Esophagus squamous epithelium (tissue), 4 donors: ENCODE measurements around the gene RUNDC1.
"Not testable (repeated sequence)": the region's sequence is repeated elsewhere in the genome, so short reads cannot be mapped to it uniquely, and the experiment has no call there.

ENCODE experiments used
- POLR2A ChIP-seq, 4 donors: fragments of 450-650 bp; IDR thresholded peaks; one replicate each; pipeline ENCODE4 v1.6.1; 2017; ENCODE audit warnings: antibody characterized with exemption in 4 of 4, mild to moderate bottlenecking in 4 of 4, moderate library complexity in 3 of 4
- TF ChIP-seq, protein P1 (sequence below), 6 experiments: fragments of 450-650 bp in 4 of 6; fragments of 200-600 bp in 2 of 6; sonication (generic) in 2 of 6; IDR thresholded peaks; one replicate each; pipeline ENCODE4 v1.5.1; 2016 to 2019; ENCODE audit warnings: antibody characterized with exemption in 6 of 6, mild to moderate bottlenecking in 4 of 6, moderate library complexity in 4 of 6

DNA sequence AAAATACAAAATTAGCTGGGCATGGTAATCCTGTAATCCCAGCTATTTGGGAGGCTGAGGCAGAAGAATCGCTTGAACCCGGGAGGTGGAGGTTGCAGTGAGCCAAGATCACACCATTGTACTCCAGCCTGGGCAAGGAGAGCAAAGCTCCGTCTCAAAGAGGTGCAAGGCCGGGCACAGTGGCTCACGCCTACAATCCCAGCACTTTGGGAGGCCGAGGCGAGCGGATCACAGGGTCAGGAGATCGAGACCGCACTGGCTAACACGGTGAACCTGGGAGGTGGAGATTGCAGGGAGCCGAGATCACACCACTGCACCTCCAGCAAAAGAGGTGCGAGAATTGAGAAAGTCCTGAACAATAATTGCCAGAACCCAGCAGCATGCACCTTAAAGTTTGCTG, 20.5 kb downstream of the RUNDC1 start:
- TF ChIP-seq, protein P1, sequence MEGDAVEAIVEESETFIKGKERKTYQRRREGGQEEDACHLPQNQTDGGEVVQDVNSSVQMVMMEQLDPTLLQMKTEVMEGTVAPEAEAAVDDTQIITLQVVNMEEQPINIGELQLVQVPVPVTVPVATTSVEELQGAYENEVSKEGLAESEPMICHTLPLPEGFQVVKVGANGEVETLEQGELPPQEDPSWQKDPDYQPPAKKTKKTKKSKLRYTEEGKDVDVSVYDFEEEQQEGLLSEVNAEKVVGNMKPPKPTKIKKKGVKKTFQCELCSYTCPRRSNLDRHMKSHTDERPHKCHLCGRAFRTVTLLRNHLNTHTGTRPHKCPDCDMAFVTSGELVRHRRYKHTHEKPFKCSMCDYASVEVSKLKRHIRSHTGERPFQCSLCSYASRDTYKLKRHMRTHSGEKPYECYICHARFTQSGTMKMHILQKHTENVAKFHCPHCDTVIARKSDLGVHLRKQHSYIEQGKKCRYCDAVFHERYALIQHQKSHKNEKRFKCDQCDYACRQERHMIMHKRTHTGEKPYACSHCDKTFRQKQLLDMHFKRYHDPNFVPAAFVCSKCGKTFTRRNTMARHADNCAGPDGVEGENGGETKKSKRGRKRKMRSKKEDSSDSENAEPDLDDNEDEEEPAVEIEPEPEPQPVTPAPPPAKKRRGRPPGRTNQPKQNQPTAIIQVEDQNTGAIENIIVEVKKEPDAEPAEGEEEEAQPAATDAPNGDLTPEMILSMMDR (IDR thresholded peaks at IDR 0.05), result not testable (repeated sequence)
- not testable (repeated sequence) for TF ChIP-seq POLR2A (IDR thresholded peaks at IDR 0.05)
